IMR-90 (cell line): ENCODE results near the gene DOLPP1. TPM values are rescaled to one million over a fixed set of nuclear protein-coding genes. Genes with fewer than 3 reads are reported as not detected.
A peak's percentile ranks its signal among the peaks of the same experiment; 100 is the strongest.

Source experiments
- ATAC-seq: fragments of 200-7000 bp; cut with Tn5 transposase; 2 replicates; pipeline ENCODE4 v1.9.1; 2020; ENCODE audit warnings: low read depth, mild to moderate bottlenecking, moderate library complexity
- BruUV-seq: library from RNA; stranded (reverse); fragments of 400-500 nt; replicated peaks from 2 replicates; lab custom pipeline; 2021; lab: Mats Ljungman, UMichigan
- CTCF ChIA-PET: fragments of 300-600 bp; formaldehyde crosslinking; extraction: SDS; loops from one replicate; lab custom pipeline; 2021; ENCODE audit warnings: antibody characterized with exemption; lab: Yijun Ruan, JAX
- POLR2A ChIA-PET: fragments of 300-600 bp; sonication (Branson Sonifier 250); formaldehyde crosslinking; loops from one replicate; lab custom pipeline; 2022; ENCODE audit warnings: antibody characterized with exemption; ENCODE audit not compliant: unreplicated experiment; lab: Charles Lee
- DNase-seq: peaks from one replicate; pipeline ENCODE4 v3.0.0; 2013
- H2AFZ ChIP-seq: replicated peaks from 2 replicates; pipeline ENCODE3; 2013; ENCODE audit warnings: low read length, mild to moderate bottlenecking; ENCODE audit not compliant: poor library complexity
- H2AK5ac ChIP-seq: 2 replicates; pipeline ENCODE4 v1.6.1; 2013; ENCODE audit warnings: low read depth, low read length, inconsistent platforms
- H2AK9ac ChIP-seq: replicated peaks from 2 replicates; pipeline ENCODE3; 2013; ENCODE audit warnings: mild to moderate bottlenecking, low read depth, low read length, moderate library complexity; ENCODE audit not compliant: poor library complexity
- H2BK120ac ChIP-seq: 2 replicates; pipeline ENCODE4 v1.6.1; 2013; ENCODE audit warnings: low read depth, low read length, inconsistent platforms
- H2BK15ac ChIP-seq: 3 replicates; pipeline ENCODE4 v1.6.1; 2013; ENCODE audit warnings: low read depth, low read length, inconsistent platforms
- H2BK20ac ChIP-seq: 2 replicates; pipeline ENCODE4 v1.6.1; 2013; ENCODE audit warnings: low read depth, mild to moderate bottlenecking, inconsistent platforms, low read length, moderate library complexity
- H2BK5ac ChIP-seq: 2 replicates; pipeline ENCODE4 v1.6.1; 2013; ENCODE audit warnings: mild to moderate bottlenecking, low read depth, low read length, inconsistent platforms; ENCODE audit not compliant: poor library complexity, severe bottlenecking
- H3K14ac ChIP-seq: replicated peaks from 2 replicates; pipeline ENCODE4 v1.6.1; 2013; ENCODE audit warnings: low read depth, low read length, inconsistent platforms
- H3K18ac ChIP-seq: 2 replicates; pipeline ENCODE4 v1.6.1; 2013; ENCODE audit warnings: low read depth, low read length, control low read depth
- H3K23ac ChIP-seq: 2 replicates; pipeline ENCODE4 v1.6.1; 2013; ENCODE audit warnings: low read depth, low read length, inconsistent platforms
- H3K27ac ChIP-seq: 2 replicates; pipeline ENCODE4 v1.5.1; 2013; ENCODE audit warnings: mild to moderate bottlenecking, control low read depth, low read length; ENCODE audit not compliant: insufficient read depth
- H3K27me3 ChIP-seq: 2 replicates; pipeline ENCODE4 v1.6.1; 2013; ENCODE audit warnings: low read length; ENCODE audit not compliant: control insufficient read depth, insufficient read depth
- H3K36me3 ChIP-seq: 2 replicates; pipeline ENCODE4 v1.6.1; 2013; ENCODE audit warnings: low read length, mixed read lengths; ENCODE audit not compliant: control insufficient read depth, insufficient read depth
- H3K4ac ChIP-seq: 2 replicates; pipeline ENCODE4 v1.6.1; 2013; ENCODE audit warnings: low read depth, low read length, inconsistent platforms
- H3K4me1 ChIP-seq: 2 replicates; pipeline ENCODE4 v1.6.1; 2013; ENCODE audit warnings: low read length, mixed read lengths; ENCODE audit not compliant: control insufficient read depth, insufficient read depth
- H3K4me2 ChIP-seq: 2 replicates; pipeline ENCODE4 v1.6.1; 2013; ENCODE audit warnings: low read depth, mild to moderate bottlenecking, control low read depth, low read length, moderate library complexity
- H3K4me3 ChIP-seq: 2 replicates; pipeline ENCODE4 v1.5.1; 2013; ENCODE audit warnings: low read depth, mild to moderate bottlenecking, control low read depth, low read length, moderate library complexity; ENCODE audit not compliant: insufficient read depth
- H3K56ac ChIP-seq: 2 replicates; pipeline ENCODE4 v1.6.1; 2013; ENCODE audit warnings: low read length, inconsistent platforms; ENCODE audit not compliant: insufficient read depth; ENCODE audit errors: extremely low read depth
- H3K79me1 ChIP-seq, 2 experiments: 2 replicates each; pipeline ENCODE4 v1.6.1; 2013; ENCODE audit warnings: low read length in 2 of 2, inconsistent platforms in 1 of 2, low read depth in 1 of 2
- H3K9ac ChIP-seq: 2 replicates; pipeline ENCODE4 v1.6.1; 2013; ENCODE audit warnings: low read depth, low read length, control low read depth
- H3K9me1 ChIP-seq: 2 replicates; pipeline ENCODE4 v1.6.1; 2013; ENCODE audit warnings: low read length, inconsistent platforms; ENCODE audit not compliant: insufficient read depth
- H3K9me3 ChIP-seq: 2 replicates; pipeline ENCODE4 v1.6.1; 2013; ENCODE audit warnings: low read length; ENCODE audit not compliant: control insufficient read depth, insufficient read depth
- H4K20me1 ChIP-seq: 2 replicates; pipeline ENCODE4 v1.6.1; 2013; ENCODE audit warnings: low read length, inconsistent platforms; ENCODE audit not compliant: insufficient read depth
- H4K5ac ChIP-seq: 2 replicates; pipeline ENCODE4 v1.6.1; 2013; ENCODE audit warnings: mild to moderate bottlenecking, low read depth, low read length, control low read depth
- H4K8ac ChIP-seq, 2 experiments: 2 replicates each; pipeline ENCODE4 v1.6.1; 2013; ENCODE audit warnings: low read depth in 2 of 2, low read length in 2 of 2, control low read depth in 1 of 2, inconsistent platforms in 1 of 2
- H4K91ac ChIP-seq: 2 replicates; pipeline ENCODE4 v1.6.1; 2013; ENCODE audit warnings: low read depth, low read length, inconsistent platforms; ENCODE audit not compliant: insufficient read depth
- MAZ ChIP-seq: IDR thresholded peaks from 2 replicates; pipeline ENCODE4 v1.6.1; 2012; ENCODE audit warnings: low read depth, mild to moderate bottlenecking, low read length, improper control_type of control experiment, moderate library complexity, borderline replicate concordance
- SMC3 ChIP-seq: fragments of 150-350 bp; IDR thresholded peaks from 2 replicates; pipeline ENCODE4 v1.6.1; 2016; ENCODE audit warnings: low read depth, mild to moderate bottlenecking, antibody characterized with exemption, low read length, moderate library complexity
- WGBS, 2 experiments: methylation state at CpG; one replicate each; pipeline versions ENCODE4 v1.1.5 to v1.1.7; 2013; ENCODE audit warnings: missing lambda C conversion rate in 2 of 2; ENCODE audit not compliant: insufficient read length in 1 of 2; ENCODE audit errors: extremely low coverage in 2 of 2; 5-methylcytosine and 5-hydroxymethylcytosine counted together
- dilution Hi-C: fragments of 300-500 bp; cut with HindIII; formaldehyde crosslinking; loops from one replicate; pipeline ENCODE4 v1.14.3; 2018; ENCODE audit warnings: low sequenced_read_pairs; ENCODE audit not compliant: unreplicated experiment
- in situ Hi-C: fragments of 300-500 bp; cut with MboI; formaldehyde crosslinking; loops from 3 replicates; pipeline ENCODE4 v1.14.3; 2019; ENCODE audit warnings: low sequenced_read_pairs, inconsistent platforms, mixed read lengths
- intact Hi-C: fragments of 100-400 bp; cut with micrococcal nuclease; formaldehyde crosslinking; loops from 2 replicates; pipeline ENCODE4 v1.10.0; 2022
- polyA plus RNA-seq, 3 experiments: library from polyadenylated mRNA; depleted of rRNA; stranded (reverse); fragments of >200 nt; gene quantifications; 2 replicates each; pipeline ENCODE4 v1.2.3, GENCODE V29; 2012; ENCODE audit warnings: low replicate concordance in 1 of 3
- total RNA-seq: library from RNA; depleted of rRNA; stranded (reverse); fragments of >200 nt; gene quantifications from 2 replicates; pipeline ENCODE4 v1.2.3, GENCODE V29; 2012

Gene DOLPP1
- total and polyA plus RNA-seq, 2 of the 4 experiments (the other 2 are of a cell fraction) = 7.0 to 16.5 TPM

- no peak overlapping the region for H2AK5ac ChIP-seq
- H2AK9ac ChIP-seq = peak overlapping the region; percentile 57
- ChIA-PET POLR2A (no interaction called here), CTCF (no interaction called here)
- H4K20me1 ChIP-seq = peaks cover 4% of the 10 kb centered on the region
- no peak overlapping the region for H4K5ac ChIP-seq
- intact Hi-C loops = no loop called here
- no peak overlapping the region for H2BK20ac ChIP-seq
- H3K14ac ChIP-seq = no peak overlapping the region
- in situ Hi-C loops = no loop called here
- no peak overlapping the region for H2BK120ac ChIP-seq
- WGBS, 2 experiments = 85% methylated on average over 2 of the region's 13 CpGs; no CpG with 5 or more reads in 1 of the 2 experiments
- H2AFZ ChIP-seq = no peak overlapping the region
- DNase-seq (no peak), ATAC-seq (no peak)
- no peak overlapping the region for H3K56ac ChIP-seq
- H3K4ac ChIP-seq = no peak overlapping the region
- 0 out of 2 replicates have a peak, but pooled peaks cover 3% of the 10 kb centered on the region for H3K9me1 ChIP-seq
- H3K27me3 ChIP-seq = no peaks in the 10 kb centered on the region
- TF ChIP-seq MAZ = no peak
- no peak for TF ChIP-seq SMC3
- no TSS peak for BruUV-seq
- no peak overlapping the region for H4K91ac ChIP-seq
- no peak overlapping the region for H2BK5ac ChIP-seq
- dilution Hi-C loops = no loop called here
- H2BK15ac ChIP-seq = no peak overlapping the region
- peaks cover 15 to 53% of the 10 kb centered on the region in 2 experiments for H3K79me1 ChIP-seq
- no peak overlapping the region for H4K8ac ChIP-seq
- H3K9ac ChIP-seq = no peak overlapping the region
- no peaks in the 10 kb centered on the region for H3K9me3 ChIP-seq
- no peak overlapping the region for H3K23ac ChIP-seq
- H3K4me3 ChIP-seq = no peak overlapping the region
- H3K36me3 ChIP-seq = peaks cover 22% of the 10 kb centered on the region
- H3K18ac ChIP-seq = no peak overlapping the region
- H3K27ac ChIP-seq = no peak overlapping the region
- H3K4me2 ChIP-seq = no peak overlapping the region
- H3K4me1 ChIP-seq = peaks cover 7% of the 10 kb centered on the region
Measured at GRCh38 chr9:129108083-129108804, 27.3 kb downstream of the DOLPP1 start.
